A549 (cell line): ENCODE measurements around the gene GOLGA6L2. TPM values are rescaled to one million over a fixed set of nuclear protein-coding genes. Genes with fewer than 3 reads are reported as not detected.

Experiments
- ATAC-seq, 2 experiments: fragments of 200-7000 bp in 1 of 2; fragments of >200 bp in 1 of 2; cut with Nextera tagmentation in 1 of 2; cut with Tn5 transposase in 1 of 2; 3 replicates each; pipeline versions ENCODE4 v1.8.0 to v1.9.1; 2018 to 2020; ENCODE audit warnings: mild to moderate bottlenecking in 1 of 2, moderate library complexity in 1 of 2
- CTCF ChIA-PET: fragments of 300-600 bp; sonication (Branson Sonifier 250); formaldehyde crosslinking; extraction: SDS; loops from one replicate; lab custom pipeline; 2021; ENCODE audit warnings: antibody characterized with exemption, inconsistent platforms; lab: Yijun Ruan, JAX
- POLR2A ChIA-PET: fragments of 350-600 bp; formaldehyde crosslinking; extraction: SDS; loops from one replicate; lab custom pipeline; 2021; ENCODE audit warnings: antibody characterized with exemption, inconsistent platforms; lab: Yijun Ruan, JAX
- DNase-seq, 2 experiments: peaks; one replicate each; pipeline versions ENCODE4 v3.0.0 to v3.0.0-alpha.2; 2011 to 2016; ENCODE audit warnings: low read depth in 1 of 2, low spot score in 1 of 2
- FAIRE-seq: peaks from 2 replicates; lab custom pipeline; 2011; peaks lifted over from hg19 to GRCh38; lab: Jason Lieb, UNC
- H3K27ac ChIP-seq, 2 experiments: fragments of >200 bp; sonication (Bioruptor Twin); formaldehyde crosslinking; 3 replicates each; pipeline ENCODE4 v1.5.1; 2016 to 2017
- H3K4me1 ChIP-seq: fragments of >200 bp; sonication (Bioruptor Twin); formaldehyde crosslinking; 3 replicates; pipeline ENCODE4 v1.6.1; 2016
- H3K4me2 ChIP-seq: fragments of >200 bp; sonication (Bioruptor Twin); formaldehyde crosslinking; 3 replicates; pipeline ENCODE4 v1.6.1; 2016
- H3K4me3 ChIP-seq: fragments of >200 bp; sonication (Bioruptor Twin); formaldehyde crosslinking; 3 replicates; pipeline ENCODE4 v1.5.1; 2016
- H3K9me3 ChIP-seq: fragments of >200 bp; sonication (Bioruptor Twin); formaldehyde crosslinking; 3 replicates; pipeline ENCODE4 v1.6.1; 2016
- BCL3 ChIP-seq: fragments of >200 bp; sonication (Bioruptor Twin); formaldehyde crosslinking; IDR thresholded peaks from 3 replicates; pipeline ENCODE4 v1.6.1; 2016
- BHLHE40 ChIP-seq: IDR thresholded peaks from 2 replicates; pipeline ENCODE4 v1.6.1; 2012; ENCODE audit warnings: low read depth, low read length, inconsistent platforms
- CBX2 ChIP-seq: fragments of 200-600 bp; sonication (generic); IDR thresholded peaks from 2 replicates; pipeline ENCODE4 v1.6.1; 2016; ENCODE audit warnings: low read depth, mild to moderate bottlenecking, borderline replicate concordance
- CBX8 ChIP-seq: fragments of 200-600 bp; sonication (generic); IDR thresholded peaks from 2 replicates; pipeline ENCODE4 v1.6.1; 2016
- CEBPB ChIP-seq, 2 experiments: fragments of >200 bp in 1 of 2; sonication (Bioruptor Twin) in 1 of 2; formaldehyde crosslinking in 1 of 2; IDR thresholded peaks; 2 replicates each; pipeline ENCODE4 v1.6.1; 2012 to 2016
- CTCF ChIP-seq: fragments of >200 bp; sonication (Bioruptor Twin); formaldehyde crosslinking; IDR thresholded peaks from 3 replicates; pipeline ENCODE4 v1.5.1; 2016
- E2F6 ChIP-seq: IDR thresholded peaks from 2 replicates; pipeline ENCODE4 v1.6.1; 2012; ENCODE audit warnings: low read depth, borderline replicate concordance
- EHMT2 ChIP-seq: fragments of 200-600 bp; sonication (generic); IDR thresholded peaks from 2 replicates; pipeline ENCODE4 v1.6.1; 2016; ENCODE audit warnings: antibody characterized with exemption, low read depth, mild to moderate bottlenecking, moderate library complexity
- EP300 ChIP-seq, 2 experiments: fragments of >200 bp; sonication (Bioruptor Twin); formaldehyde crosslinking; IDR thresholded peaks; 2 replicates in 1 of 2; 3 replicates in 1 of 2; pipeline ENCODE4 v1.6.1; 2016 to 2017
- FOSB ChIP-seq: fragments of 250-450 bp; sonication (Bioruptor Pico); IDR thresholded peaks from 2 replicates; pipeline ENCODE4 v1.5.0; 2020; ENCODE audit warnings: mild to moderate bottlenecking, moderate library complexity
- FOSL2 ChIP-seq, 2 experiments: fragments of 450-650 bp in 1 of 2; fragments of >200 bp in 1 of 2; sonication (Bioruptor Twin) in 1 of 2; formaldehyde crosslinking; IDR thresholded peaks; 2 replicates each; pipeline versions ENCODE4 v1.5.0 to v1.6.1; 2016 to 2020; ENCODE audit warnings: mild to moderate bottlenecking in 1 of 2, moderate library complexity in 1 of 2
- FOXS1 ChIP-seq: fragments of 250-450 bp; sonication (Bioruptor Pico); IDR thresholded peaks from 2 replicates; pipeline ENCODE4 v1.5.0; 2020; ENCODE audit warnings: mild to moderate bottlenecking, moderate library complexity
- GATA3 ChIP-seq: IDR thresholded peaks from 2 replicates; pipeline ENCODE4 v1.6.1; 2012; ENCODE audit warnings: borderline replicate concordance
- HDAC2 ChIP-seq: fragments of 200-600 bp; sonication (generic); IDR thresholded peaks from 2 replicates; pipeline ENCODE4 v1.6.1; 2016
- HEYL ChIP-seq: fragments of 250-450 bp; sonication (Bioruptor Pico); IDR thresholded peaks from 2 replicates; pipeline ENCODE4 v1.8.0; 2021; ENCODE audit warnings: mild to moderate bottlenecking, moderate library complexity
- HOXB13 ChIP-seq: fragments of 250-450 bp; sonication (Bioruptor Pico); IDR thresholded peaks from 2 replicates; pipeline ENCODE4 v1.5.0; 2020; ENCODE audit warnings: low read depth, mild to moderate bottlenecking, moderate library complexity
- HOXB5 ChIP-seq: fragments of 250-450 bp; sonication (Bioruptor Pico); IDR thresholded peaks from 2 replicates; pipeline ENCODE4 v1.5.0; 2020; ENCODE audit warnings: mild to moderate bottlenecking, moderate library complexity
- JUN ChIP-seq, 2 experiments: fragments of >200 bp; sonication (Bioruptor Twin); formaldehyde crosslinking; IDR thresholded peaks; 2 replicates in 1 of 2; 3 replicates in 1 of 2; pipeline ENCODE4 v1.6.1; 2016 to 2017
- KDM1A ChIP-seq: fragments of 200-600 bp; sonication (generic); IDR thresholded peaks from 2 replicates; pipeline ENCODE4 v1.6.1; 2016; ENCODE audit warnings: low read depth, mild to moderate bottlenecking
- MAFK ChIP-seq: fragments of 450-650 bp; IDR thresholded peaks from 2 replicates; pipeline ENCODE4 v1.6.1; 2014; ENCODE audit not compliant: partially characterized antibody
- MAX ChIP-seq: IDR thresholded peaks from 2 replicates; pipeline ENCODE4 v1.6.1; 2012
- MYC ChIP-seq: IDR thresholded peaks from 2 replicates; pipeline ENCODE4 v1.6.1; 2012; ENCODE audit warnings: mild to moderate bottlenecking, inconsistent platforms, low read length, improper control_type of control experiment, borderline replicate concordance
- NFE2L2 ChIP-seq: fragments of 150-350 bp; conservative IDR thresholded peaks from 2 replicates; pipeline ENCODE4 v1.6.1; 2014; ENCODE audit warnings: low read length
- NR3C1 ChIP-seq: fragments of >200 bp; sonication (Bioruptor Twin); formaldehyde crosslinking; IDR thresholded peaks from 3 replicates; pipeline ENCODE4 v1.6.1; 2017
- POLR2A ChIP-seq: IDR thresholded peaks from 2 replicates; pipeline ENCODE4 v1.6.1; 2012; ENCODE audit warnings: mild to moderate bottlenecking, low read length
- RAD21 ChIP-seq, 2 experiments: fragments of >200 bp in 1 of 2; sonication (Bioruptor Twin) in 1 of 2; formaldehyde crosslinking in 1 of 2; IDR thresholded peaks in 1 of 2; conservative IDR thresholded peaks in 1 of 2; 2 replicates in 1 of 2; 3 replicates in 1 of 2; pipeline ENCODE4 v1.6.1; 2012 to 2018; ENCODE audit warnings: inconsistent platforms in 1 of 2
- SREBF2 ChIP-seq: fragments of 450-650 bp; IDR thresholded peaks from 2 replicates; pipeline ENCODE4 v1.6.1; 2014; ENCODE audit warnings: mild to moderate bottlenecking, moderate library complexity
- TP53 ChIP-seq: fragments of 250-450 bp; sonication (Bioruptor Pico); IDR thresholded peaks from 2 replicates; pipeline ENCODE4 v1.5.0; 2021; ENCODE audit warnings: mild to moderate bottlenecking, moderate library complexity
- ZC3H11A ChIP-seq: fragments of 450-650 bp; IDR thresholded peaks from 2 replicates; pipeline ENCODE4 v1.6.1; 2014; ENCODE audit warnings: antibody characterized with exemption, mild to moderate bottlenecking
- ZNF302 ChIP-seq: fragments of 250-450 bp; sonication (Bioruptor Pico); IDR thresholded peaks from 2 replicates; pipeline ENCODE4 v1.9.0; 2021; ENCODE audit warnings: inconsistent platforms, mild to moderate bottlenecking, moderate library complexity
- WGBS: methylation state at CpG from one replicate; pipeline ENCODE4 v1.1.6; 2017; ENCODE audit errors: missing lambda C conversion rate; 5-methylcytosine and 5-hydroxymethylcytosine counted together
- polyA plus RNA-seq, 4 experiments: library from polyadenylated mRNA; depleted of rRNA in 3 of 4; stranded (reverse); fragments of >200 nt; fragmentation: RNase III in 1 of 4; extraction: RNeasy Plus Mini Kit Qiagen cat#74134 plus additional on column Dnase treatment in 1 of 4; gene quantifications; 2 replicates in 3 of 4; 3 replicates in 1 of 4; pipeline ENCODE4 v1.2.3, GENCODE V29; 2011 to 2017
- TF ChIP-seq, protein P1 (sequence below): fragments of 250-450 bp; sonication (Bioruptor Pico); IDR thresholded peaks from 2 replicates; pipeline ENCODE4 v1.5.0; 2020; ENCODE audit warnings: low read depth, mild to moderate bottlenecking, moderate library complexity
- TF ChIP-seq, protein P2 (sequence below): fragments of >200 bp; sonication (Bioruptor Twin); formaldehyde crosslinking; IDR thresholded peaks from 2 replicates; pipeline ENCODE4 v1.6.1; 2016

The GOLGA6L2 gene
- polyA plus RNA-seq, 2 of the 4 experiments (the other 2 are of a cell fraction), result 0.03 TPM; not detected in 1

- ChIA-PET CTCF (interaction anchor here (1.0 to 2.0 kb wide), 2 partner anchors 8 to 15 kb away, joined by 3 to 8 read pairs; no protein-coding TSS in a partner anchor), POLR2A (no interaction called here)
- ATAC-seq (no peak), FAIRE-seq (no peak), DNase-seq (no peak)
- TF ChIP-seq RAD21 (conservative IDR thresholded peaks at IDR 0.05 in 1 of 2, IDR thresholded peaks at IDR 0.05 in 1 of 2), result no peak
- TF ChIP-seq MAFK, result no peak
- no peak for TF ChIP-seq HDAC2
- TF ChIP-seq FOSB (CRISPR knock-in tag), result no peak
- no peak for TF ChIP-seq MAX
- TF ChIP-seq MYC, result no peak
- TF ChIP-seq, protein P1, sequence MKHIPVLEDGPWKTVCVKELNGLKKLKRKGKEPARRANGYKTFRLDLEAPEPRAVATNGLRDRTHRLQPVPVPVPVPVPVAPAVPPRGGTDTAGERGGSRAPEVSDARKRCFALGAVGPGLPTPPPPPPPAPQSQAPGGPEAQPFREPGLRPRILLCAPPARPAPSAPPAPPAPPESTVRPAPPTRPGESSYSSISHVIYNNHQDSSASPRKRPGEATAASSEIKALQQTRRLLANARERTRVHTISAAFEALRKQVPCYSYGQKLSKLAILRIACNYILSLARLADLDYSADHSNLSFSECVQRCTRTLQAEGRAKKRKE (CRISPR knock-in tag), result no peak
- TF ChIP-seq KDM1A, result no peak
- no peak for TF ChIP-seq HEYL
- no peak for TF ChIP-seq HOXB5
- no peak for TF ChIP-seq ZC3H11A
- TF ChIP-seq NFE2L2, result no peak
- no peak for TF ChIP-seq BHLHE40
- TF ChIP-seq CTCF, result no peak
- no peak for TF ChIP-seq EHMT2
- TF ChIP-seq POLR2A, result no peak
- H3K9me3 ChIP-seq, result no peaks in the 10 kb centered on the region
- no peak overlapping the region for H3K4me3 ChIP-seq
- no peak overlapping the region for H3K4me2 ChIP-seq
- H3K27ac ChIP-seq, result peak overlapping the region; percentile 80 to 82
- 89% methylated on average over 1 of the region's 1 CpG for WGBS
- peaks cover 36% of the 10 kb centered on the region for H3K4me1 ChIP-seq
Observed at GRCh38 chr15:23482228-23482627, 35.2 kb upstream of the GOLGA6L2 start.

DNA sequence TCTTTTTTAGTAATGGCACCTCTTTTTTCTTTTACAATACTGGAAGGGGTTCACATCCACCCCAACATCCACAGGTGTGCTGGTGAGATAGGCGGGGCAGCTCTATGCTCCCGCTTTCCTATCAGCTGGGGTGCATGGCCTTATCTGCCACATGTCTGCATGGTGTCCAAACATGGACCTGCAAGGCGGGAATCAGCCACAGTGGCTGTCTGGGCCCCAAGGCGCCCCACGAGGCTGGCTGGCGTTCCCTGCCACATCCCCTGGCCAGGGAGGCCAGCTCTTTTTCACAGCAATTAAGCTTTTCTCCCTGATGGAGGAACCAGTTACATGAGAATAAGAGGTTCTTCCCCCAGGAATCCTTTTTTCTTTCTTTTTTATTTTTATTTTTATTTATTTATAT is 30.9 kb upstream of the GOLGA6L2 start:
- H3K9me3 ChIP-seq, result no peaks in the 10 kb centered on the region
- ATAC-seq (no peak), DNase-seq (no peak), FAIRE-seq (no peak)
- H3K4me1 ChIP-seq, result peaks cover 41% of the 10 kb centered on the region
- no peak for TF ChIP-seq TP53 (CRISPR knock-in tag)
- 0 out of 2 replicates have a peak, but pooled peaks have one; percentile 15 for TF ChIP-seq MAX
- peak; percentile 23; the same call in 1 of the 2 replicates for TF ChIP-seq E2F6
- no peak for TF ChIP-seq CBX8
- TF ChIP-seq SREBF2, result no peak
- no peak for TF ChIP-seq FOXS1 (CRISPR knock-in tag)
- TF ChIP-seq HOXB13 (CRISPR knock-in tag), result no peak
- H3K4me3 ChIP-seq, result no peak overlapping the region
- peak overlapping the region in 1 of 2 experiments; percentile 54; a peak in 3 of 6 replicates for H3K27ac ChIP-seq
- ChIA-PET CTCF (interaction anchor here (0.9 kb wide), 1 partner anchor 442 kb away, joined by 3 read pairs; no protein-coding TSS in a partner anchor), POLR2A (no interaction called here)
- H3K4me2 ChIP-seq, result no peak overlapping the region
- 88% methylated on average over 6 of the region's 6 CpGs for WGBS

- peak; percentile 8 to 92 for DNase-seq
- FAIRE-seq, result no peak
- ChIA-PET POLR2A (interaction anchor here (0.9 kb wide), 1 partner anchor 433 kb away, joined by 5 read pairs; the partner anchor contains the start of gene TUBGCP5), CTCF (interaction anchor here (0.7 to 1.1 kb wide), 2 partner anchors 11 to 20 kb away, joined by 3 to 4 read pairs; no protein-coding TSS in a partner anchor)
- H3K27ac ChIP-seq, result peak overlapping the region; percentile 76 to 84
- WGBS, result 5% methylated on average over 3 of the region's 3 CpGs
- peaks cover 49% of the 10 kb centered on the region for H3K4me1 ChIP-seq
- ATAC-seq, result peak; percentile 88 to 93
- H3K4me3 ChIP-seq, result no peak overlapping the region
- no peaks in the 10 kb centered on the region for H3K9me3 ChIP-seq
- peak overlapping the region; percentile 51 for H3K4me2 ChIP-seq
- TF ChIP-seq CBX2 (no peak), ZNF302 (no peak), NR3C1 (no peak), FOSL2 (IDR thresholded peaks at IDR 0.05) (peak; percentile 87), FOSL2 (CRISPR knock-in tag; IDR thresholded peaks at IDR 0.05) (peak; percentile 68), JUN (IDR thresholded peaks at IDR 0.05) (peak; percentile 69 to 82; a peak in 4 of 5 replicates), CEBPB (IDR thresholded peaks at IDR 0.05) (peak; percentile 74 to 86), NFE2L2 (peak; percentile 51), MAFK (peak; percentile 91), GATA3 (peak; percentile 75; the same call in 1 of the 2 replicates), EP300 (IDR thresholded peaks at IDR 0.05) (peak; percentile 76 to 77; a peak in 3 of 5 replicates), HOXB5 (no peak), BCL3 (0 out of 3 replicates have a peak, but pooled peaks have one; percentile 55)
- TF ChIP-seq, protein P2, sequence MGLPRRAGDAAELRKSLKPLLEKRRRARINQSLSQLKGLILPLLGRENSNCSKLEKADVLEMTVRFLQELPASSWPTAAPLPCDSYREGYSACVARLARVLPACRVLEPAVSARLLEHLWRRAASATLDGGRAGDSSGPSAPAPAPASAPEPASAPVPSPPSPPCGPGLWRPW, result peak; percentile 63
Observed at GRCh38 chr15:23472678-23473077, 25.6 kb upstream of the GOLGA6L2 start.
